ENCODE results near the gene FSTL5. TPM values are rescaled to one million over a fixed set of nuclear protein-coding genes. Genes with fewer than 3 reads are reported as not detected.

FSTL5 gene
- polyA plus RNA-seq, 3 donors = not detected

GRCh38 chr4:161919442-161920220, 244.2 kb downstream of the FSTL5 start:
- Histone ChIP-seq H3K27ac (ENCODE audit: low read depth in 1 of 2, low read length in 2 of 2) (no peak overlapping the region), H3K9ac (ENCODE audit: insufficient read depth, low read length, poor library complexity, severe bottlenecking) (no peak overlapping the region), H3K4me3 (replicated peaks in 1 of 3; ENCODE audit: low read depth in 2 of 3, low read length in 3 of 3) (no peak overlapping the region), H3K36me3 (replicated peaks in 1 of 2; ENCODE audit: control insufficient read depth in 1 of 2, insufficient read depth in 2 of 2, low read length in 2 of 2) (no peaks in the 10 kb centered on the region), H3K4me1 (ENCODE audit: control insufficient read depth in 1 of 2, insufficient read depth in 2 of 2, low read length in 2 of 2) (no peaks in the 10 kb centered on the region), H3K79me2 (ENCODE audit: insufficient read depth, low read length) (no peaks in the 10 kb centered on the region), H2AFZ (ENCODE audit: insufficient read depth, low read depth, low read length, poor library complexity, severe bottlenecking) (no peak overlapping the region), H3K9me3 (replicated peaks in 1 of 2; ENCODE audit: control insufficient read depth in 1 of 2, insufficient read depth in 1 of 2, low read length in 2 of 2) (no peaks in the 10 kb centered on the region), H3K4me2 (replicated peaks; ENCODE audit: extremely low read depth, low read length, poor library complexity, severe bottlenecking) (no peak overlapping the region), H4K20me1 (ENCODE audit: insufficient read depth, low read length) (no peaks in the 10 kb centered on the region), H3K27me3 (ENCODE audit: control insufficient read depth in 2 of 2, insufficient read depth in 2 of 2, low read length in 2 of 2) (no peaks in the 10 kb centered on the region)
- H3K9me3 Mint-ChIP-seq = no peaks in the 10 kb centered on the region
- no peak overlapping the region for H3K27ac Mint-ChIP-seq
- H3K4me3 Mint-ChIP-seq = no peak overlapping the region
- no peak for TF ChIP-seq CTCF (IDR thresholded peaks at IDR 0.05)
- no peaks in the 10 kb centered on the region for H3K4me1 Mint-ChIP-seq
- H3K27me3 Mint-ChIP-seq (ENCODE audit: low read depth in 3 of 3) = no peaks in the 10 kb centered on the region
- intact Hi-C loops (cut with micrococcal nuclease) = no loop called here
- no peak for DNase-seq
- 30% methylated on average over 2 of the region's 3 CpGs for WGBS (ENCODE audit: insufficient coverage)
- no peaks in the 10 kb centered on the region for H3K36me3 Mint-ChIP-seq

GRCh38 chr4:161916035-161916434, 247.8 kb downstream of the FSTL5 start:
- intact Hi-C loops (cut with micrococcal nuclease) = no loop called here
- H3K36me3 Mint-ChIP-seq = no peaks in the 10 kb centered on the region
- H3K4me3 Mint-ChIP-seq = no peak overlapping the region
- H3K36me3 ChIP-seq (replicated peaks in 1 of 2; ENCODE audit: control insufficient read depth in 1 of 2, insufficient read depth in 2 of 2, low read length in 2 of 2) = no peaks in the 10 kb centered on the region
- no peaks in the 10 kb centered on the region for H4K20me1 ChIP-seq (ENCODE audit: insufficient read depth, low read length)
- H2AFZ ChIP-seq (ENCODE audit: insufficient read depth, low read depth, low read length, poor library complexity, severe bottlenecking) = no peak overlapping the region
- H3K9me3 Mint-ChIP-seq = peaks cover 0 to 4% (median 0%) of the 10 kb centered on the region in 7 donors
- H3K9ac ChIP-seq (ENCODE audit: insufficient read depth, low read length, poor library complexity, severe bottlenecking) = no peak overlapping the region
- WGBS (ENCODE audit: insufficient coverage) = 57% methylated on average over 1 of the region's 1 CpG
- H3K4me3 ChIP-seq (replicated peaks in 1 of 3; ENCODE audit: low read depth in 2 of 3, low read length in 3 of 3) = no peak overlapping the region
- no peak for TF ChIP-seq CTCF (IDR thresholded peaks at IDR 0.05)
- no peaks in the 10 kb centered on the region for H3K27me3 Mint-ChIP-seq (ENCODE audit: low read depth in 3 of 3)
- no peaks in the 10 kb centered on the region for H3K4me1 ChIP-seq (ENCODE audit: control insufficient read depth in 1 of 2, insufficient read depth in 2 of 2, low read length in 2 of 2)
- H3K4me2 ChIP-seq (replicated peaks; ENCODE audit: extremely low read depth, low read length, poor library complexity, severe bottlenecking) = no peak overlapping the region
- no peak overlapping the region for H3K27ac ChIP-seq (ENCODE audit: low read depth in 1 of 2, low read length in 2 of 2)
- H3K27me3 ChIP-seq (ENCODE audit: control insufficient read depth in 2 of 2, insufficient read depth in 2 of 2, low read length in 2 of 2) = no peaks in the 10 kb centered on the region
- DNase-seq = no peak
- peaks cover 0 to 6% of the 10 kb centered on the region in 2 donors for H3K9me3 ChIP-seq (replicated peaks in 1 of 2; ENCODE audit: control insufficient read depth in 1 of 2, insufficient read depth in 1 of 2, low read length in 2 of 2)
- H3K79me2 ChIP-seq (ENCODE audit: insufficient read depth, low read length) = no peaks in the 10 kb centered on the region
- no peaks in the 10 kb centered on the region for H3K4me1 Mint-ChIP-seq
- no peak overlapping the region for H3K27ac Mint-ChIP-seq
